ENCODE data around the gene NAIF1.
"Not testable (repeated sequence)": the region's sequence is repeated elsewhere in the genome, so short reads cannot be mapped to it uniquely, and the experiment has no call there.

NAIF1 gene

GRCh38 chr9:128025736-128026135, 41.4 kb downstream of the NAIF1 start:
- DNase-seq = no peak

GRCh38 chr9:128024761-128025308, 42.3 kb downstream of the NAIF1 start:
- DNase-seq = no peak

GRCh38 chr9:128023671-128024070, 43.4 kb downstream of the NAIF1 start:
- not testable (repeated sequence) for DNase-seq

- DNase-seq = no peak
Observed at GRCh38 chr9:128022886-128023285, 44.2 kb downstream of the NAIF1 start.

GRCh38 chr9:128021098-128021497, 46.0 kb downstream of the NAIF1 start:
- DNase-seq = no peak

- no peak for DNase-seq
Observed at GRCh38 chr9:128020692-128021091, 46.4 kb downstream of the NAIF1 start.

- DNase-seq = no peak
Observed at GRCh38 chr9:128015696-128016095, 51.4 kb downstream of the NAIF1 start.

Data from NCI-H2029 treated with DMSO at 0.1 percent for 48 hours (cell line).